Esophagus muscularis mucosa (tissue), 4 donors: ENCODE data around the gene HAGHL. TPM values are rescaled to one million over a fixed set of nuclear protein-coding genes. Genes with fewer than 3 reads are reported as not detected.

Experiments used
- DNase-seq: peaks from one replicate; pipeline ENCODE4 v3.0.0-alpha.2; 2017; ENCODE audit errors: extremely low spot score
- H3K27ac ChIP-seq, 4 donors: fragments of 200-600 bp; sonication (generic); replicated peaks in 1 of 4; 1 replicate in 3 of 4; 2 replicates in 1 of 4; pipeline ENCODE4 v1.5.1; 2016 to 2019; ENCODE audit warnings: mild to moderate bottlenecking in 1 of 4
- H3K27me3 ChIP-seq, 4 donors: fragments of 200-600 bp; sonication (generic); one replicate each; pipeline versions ENCODE4 v1.5.1 to v1.6.0; 2016 to 2019
- H3K36me3 ChIP-seq, 4 donors: fragments of 200-600 bp; sonication (generic); one replicate each; pipeline ENCODE4 v1.5.1; 2016 to 2019
- H3K4me1 ChIP-seq, 4 donors: fragments of 200-600 bp; sonication (generic); one replicate each; pipeline ENCODE4 v1.5.1; 2016 to 2019
- H3K4me3 ChIP-seq, 4 donors: fragments of 200-600 bp; sonication (generic); 1 replicate in 2 of 4; 2 replicates in 2 of 4; pipeline ENCODE4 v1.5.1; 2016 to 2019; ENCODE audit warnings: mild to moderate bottlenecking in 4 of 4, moderate library complexity in 1 of 4
- H3K9me3 ChIP-seq, 4 donors: fragments of 200-600 bp; sonication (generic); 1 replicate in 3 of 4; 2 replicates in 1 of 4; pipeline ENCODE4 v1.5.1; 2016 to 2019
- CTCF ChIP-seq, 3 experiments: fragments of 200-600 bp in 2 of 3; fragments of 450-650 bp in 1 of 3; sonication (generic) in 2 of 3; IDR thresholded peaks; one replicate each; pipeline ENCODE4 v1.5.1; 2017 to 2019; ENCODE audit warnings: antibody characterized with exemption in 3 of 3, mild to moderate bottlenecking in 2 of 3, moderate library complexity in 1 of 3
- EP300 ChIP-seq: sonication (generic); formaldehyde crosslinking; IDR thresholded peaks from one replicate; pipeline ENCODE4 v1.6.1; 2017; ENCODE audit warnings: antibody characterized with exemption
- POLR2A ChIP-seq: fragments of 450-650 bp; IDR thresholded peaks from one replicate; pipeline ENCODE4 v1.6.1; 2017; ENCODE audit warnings: antibody characterized with exemption, moderate library complexity, mild to moderate bottlenecking, low read depth
- POLR2AphosphoS5 ChIP-seq, 2 donors: sonication (generic); formaldehyde crosslinking; IDR thresholded peaks; one replicate each; pipeline ENCODE4 v1.6.1; 2017; ENCODE audit warnings: antibody characterized with exemption in 2 of 2
- WGBS: methylation state at CpG from one replicate; pipeline ENCODE4 v1.1.5; 2018; 5-methylcytosine and 5-hydroxymethylcytosine counted together
- intact Hi-C: fragments of 100-400 bp; cut with DNase I; formaldehyde crosslinking; loops from one replicate; pipeline ENCODE4 v1.15.1; 2023
- total RNA-seq, 4 donors: library from RNA; depleted of rRNA; stranded (reverse); fragments of >200 nt; gene quantifications; one replicate each; pipeline versions ENCODE4 v1.1.0 to v1.2.1, GENCODE V29; 2016

The HAGHL gene
- total RNA-seq, 4 donors from 2014 or later = 1.7 to 5.6 (median 4.5) TPM

- intact Hi-C loops = no loop called here
- H3K27me3 ChIP-seq = no peaks in the 10 kb centered on the region
- 83% methylated on average over 11 of the region's 25 CpGs for WGBS
- DNase-seq = no peak
- peaks cover 8 to 11% (median 10%) of the 10 kb centered on the region in 4 donors for H3K4me1 ChIP-seq
- no peak overlapping the region for H3K4me3 ChIP-seq
- peaks cover 44 to 92% (median 79%) of the 10 kb centered on the region in 4 donors for H3K36me3 ChIP-seq
- no peak for TF ChIP-seq CTCF (IDR thresholded peaks at IDR 0.05)
- no peak for TF ChIP-seq POLR2AphosphoS5 (IDR thresholded peaks at IDR 0.05)
- TF ChIP-seq POLR2A = no peak
- no peak for TF ChIP-seq EP300
- no peak overlapping the region for H3K27ac ChIP-seq
- H3K9me3 ChIP-seq = no peaks in the 10 kb centered on the region
Observed at GRCh38 chr16:734981-735881, 8.3 kb downstream of the HAGHL start.

DNA sequence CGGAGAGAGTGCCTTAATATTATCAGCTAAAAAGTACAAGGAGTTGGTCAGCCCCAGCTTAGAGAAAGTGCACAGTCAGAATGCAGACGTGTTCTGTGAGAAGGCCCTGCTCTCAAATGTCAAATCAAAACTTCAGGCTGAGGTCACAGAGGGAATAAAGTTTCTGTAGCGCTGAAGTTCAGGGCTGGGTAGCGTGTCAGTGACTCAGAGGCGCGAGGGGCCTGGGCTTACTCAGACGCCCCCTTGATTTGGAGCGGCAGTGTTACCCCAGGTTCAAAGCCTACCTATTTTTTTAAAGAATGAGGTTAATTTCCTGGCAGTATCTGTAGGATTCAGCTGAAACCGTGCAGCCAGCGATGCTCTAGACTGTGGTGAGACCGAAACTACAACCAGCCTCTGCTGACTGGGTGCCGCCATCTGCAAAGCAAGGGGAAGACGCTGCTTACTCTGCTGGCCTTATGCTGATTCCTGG, 9.1 kb downstream of the HAGHL start:
- Histone ChIP-seq H3K27me3 (no peaks in the 10 kb centered on the region), H3K4me3 (no peak overlapping the region), H3K36me3 (peaks cover 43 to 84% (median 72%) of the 10 kb centered on the region in 4 donors), H3K27ac (no peak overlapping the region), H3K4me1 (peaks cover 11 to 15% (median 13%) of the 10 kb centered on the region in 4 donors), H3K9me3 (no peaks in the 10 kb centered on the region)
- 90% methylated on average over 13 of the region's 13 CpGs for WGBS
- DNase-seq = no peak
- intact Hi-C loops = no loop called here
- TF ChIP-seq POLR2A = no peak
- no peak for TF ChIP-seq CTCF (IDR thresholded peaks at IDR 0.05)

GRCh38 chr16:736936-737481, 10.1 kb downstream of the HAGHL start:
- peaks cover 33 to 74% (median 63%) of the 10 kb centered on the region in 4 donors for H3K36me3 ChIP-seq
- intact Hi-C loops = no loop called here
- H3K27ac ChIP-seq = no peak overlapping the region
- DNase-seq = no peak
- no peak for TF ChIP-seq CTCF (IDR thresholded peaks at IDR 0.05)
- TF ChIP-seq POLR2AphosphoS5 (IDR thresholded peaks at IDR 0.05) = no peak
- no peak for TF ChIP-seq POLR2A
- TF ChIP-seq EP300 = no peak
- H3K27me3 ChIP-seq = peaks cover 0 to 3% (median 0%) of the 10 kb centered on the region in 4 donors
- H3K4me1 ChIP-seq = peaks cover 14 to 21% (median 18%) of the 10 kb centered on the region in 4 donors
- no peak overlapping the region for H3K4me3 ChIP-seq
- 97% methylated on average over 28 of the region's 29 CpGs for WGBS
- H3K9me3 ChIP-seq = no peaks in the 10 kb centered on the region

- Histone ChIP-seq H3K27me3 (peaks cover 0 to 29% (median 0%) of the 10 kb centered on the region in 4 donors), H3K9me3 (no peaks in the 10 kb centered on the region), H3K36me3 (peaks cover 21 to 46% (median 35%) of the 10 kb centered on the region in 4 donors), H3K4me1 (peaks cover 14 to 21% (median 18%) of the 10 kb centered on the region in 4 donors), H3K4me3 (peak overlapping the region; percentile 67 to 96 (median 88)), H3K27ac (peak overlapping the region in 2 of 4 donors; percentile 72)
- no peak for DNase-seq
- TF ChIP-seq EP300 (no peak), CTCF (IDR thresholded peaks at IDR 0.05) (no peak), POLR2A (no peak), POLR2AphosphoS5 (IDR thresholded peaks at IDR 0.05) (no peak)
- intact Hi-C loops = no loop called here
- 49% methylated on average over 36 of the region's 38 CpGs for WGBS
Observed at GRCh38 chr16:739560-740458, 12.9 kb downstream of the HAGHL start.
